Stimulated activated CD4-positive, alpha-beta T cell treated with anti-CD3 and anti-CD28 coated beads, Interleukin-15, amount 100 ng/mL, for 1 hour (primary cell): ENCODE data around the gene CRYL1.

Experiments used
- DNase-seq, 2 donors: peaks; one replicate each; pipeline ENCODE4 v3.0.0-alpha.2; 2020; ENCODE audit warnings: low read depth in 1 of 2, low spot score in 1 of 2

Gene CRYL1

DNA sequence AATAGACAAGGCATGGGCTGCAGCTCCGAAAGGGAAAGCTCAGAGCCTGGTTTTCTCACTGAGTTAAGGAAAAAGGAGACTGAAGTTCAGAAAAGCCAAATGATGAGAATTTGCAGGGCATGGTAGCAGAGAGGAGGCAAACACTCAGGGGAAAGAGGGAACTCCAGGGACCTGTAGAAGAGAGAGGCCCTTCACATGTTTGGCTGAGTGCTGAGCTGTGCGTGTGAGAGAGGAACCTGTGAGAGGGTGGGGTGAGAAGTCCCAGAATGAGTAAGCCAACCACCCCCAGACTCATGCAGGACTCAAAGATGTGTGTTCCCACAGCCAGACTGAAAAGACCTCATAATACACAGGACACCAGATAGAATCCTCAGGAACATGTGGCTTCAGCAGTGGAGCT is 2.8 kb upstream of the CRYL1 start:
- DNase-seq: no peak

DNA sequence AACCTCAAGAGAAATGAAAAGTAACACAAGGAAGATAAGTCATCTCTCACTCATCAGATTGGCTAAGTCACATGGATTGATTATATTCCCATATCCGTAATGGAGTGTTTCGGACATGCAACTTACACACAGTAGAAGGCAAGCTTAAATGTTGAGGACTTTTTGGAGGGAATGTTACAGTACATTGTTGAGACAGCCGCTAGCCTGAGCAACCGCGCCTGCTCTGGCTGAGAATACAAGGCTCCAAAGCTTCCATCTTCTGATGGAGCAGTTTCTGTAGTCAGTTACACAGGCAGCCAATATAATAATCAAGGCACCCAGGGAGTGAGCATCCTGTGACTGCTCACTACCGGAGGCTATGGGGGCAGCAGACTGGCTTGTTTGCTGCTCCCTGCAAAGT is 1.0 kb upstream of the CRYL1 start:
- DNase-seq: no peak

DNA sequence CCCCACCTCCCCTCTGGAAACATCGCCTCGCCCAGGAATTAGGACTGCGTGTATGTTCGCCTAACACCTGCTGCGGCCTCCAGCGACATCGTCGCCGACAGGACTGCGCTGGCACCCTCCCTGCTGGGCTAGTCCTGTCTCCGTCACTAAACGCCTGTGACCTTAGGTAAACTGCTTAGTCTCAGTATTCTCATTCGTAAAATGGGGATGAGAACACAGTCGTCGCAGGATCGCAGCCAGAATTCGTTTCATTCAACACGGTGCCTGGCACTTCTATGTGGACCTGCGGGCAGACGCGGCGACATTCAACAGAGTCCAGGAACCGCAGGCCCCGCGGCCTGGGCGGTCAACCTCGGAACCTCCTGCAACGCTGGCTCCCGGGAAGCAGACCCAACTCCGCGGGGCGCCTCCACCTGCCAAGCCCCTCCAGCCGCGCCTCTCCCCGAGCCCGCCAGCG is 485 bp downstream of the CRYL1 start:
- DNase-seq: no peak

DNA sequence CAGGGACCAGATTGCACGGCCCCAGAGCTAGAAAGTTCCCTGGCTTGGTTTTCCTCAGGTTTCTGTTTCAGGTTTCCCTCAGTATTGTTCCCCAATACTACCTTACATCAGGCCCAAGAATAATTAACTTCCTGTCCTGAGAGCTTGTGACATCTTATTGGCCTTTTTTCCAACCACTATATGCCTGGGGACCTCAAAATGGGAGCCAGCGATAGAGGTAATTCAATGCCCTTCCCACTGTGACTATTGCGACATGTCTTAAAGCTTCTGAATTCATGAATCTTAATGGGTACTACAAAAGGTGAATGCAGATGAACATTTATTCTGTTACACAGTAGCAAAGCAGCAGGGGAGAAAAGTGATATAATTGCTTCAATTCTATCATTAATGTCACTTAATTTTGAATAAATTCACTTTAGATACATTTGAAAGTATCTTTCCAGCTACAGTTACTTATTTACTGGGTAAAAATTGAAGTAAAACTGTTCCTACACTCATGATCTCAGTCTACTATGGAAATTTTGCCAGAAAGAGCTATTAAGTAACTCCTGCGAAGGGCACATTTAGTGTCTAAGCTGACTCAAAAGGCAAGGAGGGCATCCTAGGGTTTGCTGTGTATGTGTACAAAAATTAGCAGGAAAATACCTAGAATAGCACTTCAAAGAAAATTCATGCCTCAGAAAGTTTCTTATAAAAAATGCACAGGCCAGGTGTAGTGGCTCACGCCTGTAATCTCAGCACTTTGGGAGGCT is 4.1 kb downstream of the CRYL1 start:
- no peak for DNase-seq

DNA sequence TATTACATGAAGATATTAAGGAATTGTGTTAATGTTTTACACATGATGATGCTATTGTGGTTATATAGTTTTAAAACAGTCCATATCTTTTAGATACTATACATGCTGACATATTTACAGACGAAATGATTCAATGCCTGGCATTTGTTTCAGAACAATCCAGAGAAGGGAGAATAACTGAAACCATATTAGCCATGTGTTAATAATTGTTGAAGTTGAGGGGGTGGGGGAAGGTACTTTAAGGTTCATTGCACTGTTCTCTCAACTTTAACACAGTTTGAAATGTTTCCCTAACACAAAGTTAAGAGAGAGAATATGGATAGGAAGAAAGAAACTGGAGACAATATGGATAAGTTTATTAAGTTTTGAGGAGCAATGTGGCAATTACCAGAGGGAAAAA is 5.8 kb downstream of the CRYL1 start:
- DNase-seq: no peak

DNA sequence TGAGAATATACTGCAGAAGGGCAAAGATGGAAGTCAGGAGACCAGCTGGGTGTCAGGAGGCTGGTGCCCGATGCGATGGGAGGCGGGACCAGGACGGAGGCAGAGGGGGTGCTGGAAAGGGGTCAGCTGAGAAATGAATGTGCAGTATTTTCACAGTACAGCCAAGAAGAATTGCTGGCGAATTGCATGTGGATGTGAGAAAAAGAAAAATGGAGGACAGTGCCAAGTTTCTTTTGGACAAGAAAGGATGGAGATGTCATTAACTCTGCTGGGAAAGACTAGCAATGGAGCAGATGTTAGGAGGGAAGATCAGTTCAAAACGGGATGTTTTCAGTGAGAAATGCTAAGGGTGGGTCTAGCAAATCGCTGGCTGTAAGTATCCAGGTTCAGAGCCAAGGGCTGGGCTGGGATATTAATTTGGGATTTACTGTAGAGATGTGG is 7.0 kb downstream of the CRYL1 start:
- DNase-seq: no peak

DNA sequence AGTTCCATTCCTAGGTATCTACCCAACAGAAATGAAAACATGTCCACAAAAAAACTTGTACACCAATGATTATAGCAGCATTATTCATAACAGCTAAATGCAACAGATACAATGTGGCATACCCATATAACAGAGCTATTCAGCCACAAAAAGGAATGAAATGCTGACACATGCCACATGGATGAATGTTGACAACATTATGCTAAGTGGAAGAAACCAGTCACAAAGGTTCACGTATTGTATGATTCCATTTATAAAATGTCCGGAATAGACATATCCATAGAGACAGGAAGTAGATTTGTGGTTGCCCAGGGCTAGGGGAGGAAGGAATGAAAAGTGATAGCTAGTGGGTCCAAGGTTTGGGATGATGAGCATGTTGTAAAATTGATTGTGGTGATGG is 10.8 kb downstream of the CRYL1 start:
- DNase-seq: no peak

DNA sequence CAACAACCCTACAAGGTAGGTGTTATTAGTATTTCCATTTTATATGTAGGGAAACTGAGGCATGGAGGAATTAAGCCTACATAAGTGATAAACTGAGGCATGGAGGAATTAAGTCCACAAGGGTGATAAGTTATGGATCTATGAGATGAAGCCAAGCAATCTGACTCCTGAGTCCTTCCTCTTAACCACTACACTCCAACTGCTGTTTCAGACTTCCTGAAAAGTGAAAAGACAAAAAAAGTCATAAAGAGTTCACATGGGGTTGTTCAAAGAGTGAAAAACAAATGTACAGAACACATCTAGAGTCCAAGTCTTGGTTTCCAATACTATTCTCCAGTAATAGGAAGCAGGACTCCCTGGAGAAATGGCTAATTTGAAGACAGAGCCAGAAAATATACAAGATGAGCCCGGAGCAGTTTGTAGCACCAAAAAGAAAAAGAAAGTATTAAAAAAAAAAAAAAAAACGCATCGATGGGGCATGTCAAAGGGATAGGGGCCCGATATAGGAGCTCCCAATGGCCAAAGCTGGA is 12.1 kb downstream of the CRYL1 start:
- no peak for DNase-seq

DNA sequence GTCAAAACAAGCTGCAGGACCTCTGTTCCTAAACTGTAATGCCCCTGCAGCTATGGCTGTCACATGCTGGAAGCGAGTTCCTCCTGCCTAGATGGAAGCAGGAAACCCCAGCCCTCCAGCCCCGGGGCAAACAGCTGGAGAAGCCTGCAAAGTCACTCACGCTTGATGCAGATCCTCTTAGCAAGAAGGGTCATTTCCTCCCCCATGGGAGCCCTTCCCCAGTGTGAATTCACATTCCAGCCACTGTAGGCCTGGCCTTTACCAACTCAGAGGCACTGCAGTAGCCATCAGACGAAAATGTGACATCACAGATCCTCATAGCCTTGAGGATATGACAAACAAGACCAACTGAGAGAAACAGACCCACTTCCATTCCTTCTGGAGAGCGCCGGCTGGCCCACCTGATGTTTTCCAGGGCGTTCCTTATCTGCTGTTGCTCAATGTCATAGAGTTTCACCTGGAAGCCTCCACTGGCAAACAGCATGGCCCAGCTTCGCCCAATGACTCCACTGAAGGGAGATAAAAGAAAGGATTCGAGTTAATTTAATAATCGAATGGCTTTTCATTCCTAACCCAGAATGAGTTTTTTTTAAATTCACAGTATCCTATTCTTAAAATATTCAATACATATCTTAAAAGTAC is 13.5 kb downstream of the CRYL1 start:
- DNase-seq: no peak

DNA sequence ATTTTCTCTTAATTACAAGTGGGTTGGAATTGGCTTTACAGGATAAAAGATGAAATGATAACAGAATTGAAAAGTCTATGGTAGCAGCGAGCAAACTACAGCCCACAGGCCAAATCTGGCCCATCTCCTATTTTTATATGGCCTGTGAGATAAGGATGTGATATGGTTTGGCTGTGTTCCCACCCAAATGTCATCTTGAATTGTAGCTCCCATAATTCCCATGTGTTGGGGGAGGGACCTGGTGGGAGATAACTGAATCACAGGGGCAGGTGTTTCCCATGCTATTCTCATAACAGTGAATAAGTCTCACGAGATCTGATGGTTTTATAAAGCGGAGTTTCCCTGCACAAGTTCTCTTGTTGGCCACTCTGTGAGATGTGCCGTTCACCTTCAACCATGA is 19.0 kb downstream of the CRYL1 start:
- no peak for DNase-seq

DNA sequence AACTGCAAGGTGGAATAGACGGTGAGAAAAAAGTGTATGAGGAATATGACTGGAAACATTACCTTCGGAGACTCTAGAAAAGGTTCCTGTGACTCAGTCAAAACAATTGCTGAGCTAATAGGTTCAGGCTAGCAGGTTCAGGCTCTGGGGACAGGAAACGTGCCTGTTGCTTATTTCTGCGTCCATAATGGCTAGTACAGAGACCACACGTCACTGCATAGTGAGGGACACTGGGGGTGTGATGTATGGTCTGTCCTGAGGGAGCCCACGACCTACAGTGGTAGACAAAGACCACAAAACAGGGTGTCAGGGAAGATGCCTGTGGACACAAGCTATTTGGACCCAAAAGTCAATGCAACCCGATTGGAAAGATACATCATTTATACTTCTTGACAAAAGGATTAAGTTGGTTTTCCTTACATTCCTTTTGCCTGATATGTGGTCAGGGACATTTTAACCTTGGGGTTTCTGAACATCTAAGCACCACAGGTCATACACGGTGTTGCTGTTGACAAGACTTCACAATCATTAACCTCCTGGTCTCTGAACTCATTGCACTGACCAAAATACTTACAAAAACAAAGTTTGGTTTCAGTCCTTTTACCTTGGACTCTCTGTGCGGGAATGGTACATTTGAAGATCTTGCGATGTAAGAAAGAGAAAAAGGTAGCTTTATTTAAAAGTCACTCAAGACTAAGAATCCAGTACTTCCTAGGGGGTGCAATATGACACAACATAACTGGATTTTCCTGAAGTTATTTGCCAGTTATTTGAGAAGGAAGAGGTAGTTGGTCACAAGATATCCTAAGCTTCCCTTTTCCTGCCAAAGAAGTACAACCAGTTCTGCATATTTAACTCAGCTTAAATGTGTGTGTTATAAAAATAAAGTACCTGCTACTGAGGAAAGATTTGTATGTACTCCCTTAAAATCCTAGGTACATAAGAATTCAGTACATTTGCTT is 20.0 kb downstream of the CRYL1 start:
- no peak for DNase-seq

DNA sequence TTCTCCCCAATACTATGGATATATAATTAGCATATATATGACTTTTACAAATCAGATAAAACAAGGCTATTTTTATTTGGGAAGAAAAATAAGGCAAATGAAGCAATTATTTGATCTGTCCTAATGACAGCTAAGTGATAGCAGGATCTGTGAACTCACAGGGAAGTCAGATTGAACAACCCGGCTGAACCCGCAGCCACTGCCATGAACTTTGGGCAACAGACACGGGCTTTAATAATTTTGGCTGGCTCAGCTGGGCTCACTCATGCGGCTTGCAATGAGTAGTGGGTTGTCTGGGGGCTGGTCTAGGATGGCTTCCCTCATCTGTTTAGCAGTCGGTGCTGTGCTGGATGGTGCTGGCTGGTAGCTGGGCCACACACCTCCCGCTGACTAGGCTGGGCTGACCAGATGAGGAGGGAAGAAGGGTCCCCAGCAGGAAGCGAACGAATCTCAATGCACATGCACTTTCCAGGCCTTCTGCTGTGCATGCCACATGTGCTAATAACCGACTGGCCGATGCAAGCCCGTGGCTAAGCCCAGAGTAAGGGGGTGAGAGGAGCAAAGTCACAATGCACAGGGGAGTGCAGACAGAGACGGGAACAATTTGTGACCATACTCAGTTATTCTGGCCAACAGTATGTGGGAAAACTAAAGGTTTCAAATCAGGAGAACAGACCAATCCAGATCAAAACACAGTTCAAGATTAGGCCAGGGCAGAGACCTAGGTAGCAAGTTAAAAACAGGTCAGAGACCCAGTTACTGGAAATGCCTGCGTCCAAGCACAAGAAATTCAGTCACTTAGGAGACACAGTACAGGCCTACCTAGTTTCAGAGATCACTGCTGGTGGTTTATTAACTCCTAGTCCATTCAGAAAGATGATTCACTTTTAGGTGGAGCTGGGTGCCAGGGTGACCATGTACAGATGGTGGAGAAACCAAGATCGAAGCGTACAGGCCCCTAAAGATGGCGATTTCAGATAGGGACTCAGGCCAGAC is 22.3 kb downstream of the CRYL1 start:
- no peak for DNase-seq

DNA sequence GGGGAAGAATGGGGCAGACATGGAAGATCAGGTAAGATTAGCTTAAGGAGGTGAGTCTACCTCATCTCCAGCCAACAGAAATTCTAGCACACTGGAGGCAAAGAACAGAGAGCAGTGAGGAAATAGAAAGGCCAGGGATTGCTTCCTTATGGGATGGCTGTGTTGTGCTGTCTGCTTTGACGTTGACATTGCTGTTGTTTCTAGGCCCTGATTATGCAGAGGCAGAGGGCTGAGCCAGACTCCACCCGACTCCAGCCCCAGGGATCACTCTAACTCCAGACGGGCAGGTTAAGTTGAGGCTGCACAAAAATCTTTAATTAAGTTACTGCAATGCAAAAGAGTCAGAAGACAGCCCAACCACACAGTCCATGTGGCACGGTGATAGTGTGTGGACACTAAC is 24.1 kb downstream of the CRYL1 start:
- DNase-seq: no peak

DNA sequence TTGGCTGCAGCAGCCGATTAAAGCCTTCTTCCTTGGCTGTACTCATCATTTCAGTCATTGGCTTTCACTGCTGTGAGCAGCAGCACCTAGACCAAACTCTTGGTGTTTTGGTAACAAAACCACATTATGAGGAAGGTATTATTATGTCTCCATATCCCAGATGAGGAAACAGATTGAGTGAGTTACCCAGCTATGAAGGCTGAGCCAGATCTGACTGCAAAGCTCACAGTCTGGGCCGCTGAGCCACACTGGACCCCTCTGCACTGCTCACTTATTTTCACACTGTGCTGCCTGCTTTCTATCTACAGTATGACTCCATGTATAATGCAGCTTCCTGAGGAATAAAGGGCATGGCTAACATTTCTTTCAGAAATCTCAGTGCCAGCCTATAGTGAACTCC is 24.5 kb downstream of the CRYL1 start:
- no peak for DNase-seq

DNA sequence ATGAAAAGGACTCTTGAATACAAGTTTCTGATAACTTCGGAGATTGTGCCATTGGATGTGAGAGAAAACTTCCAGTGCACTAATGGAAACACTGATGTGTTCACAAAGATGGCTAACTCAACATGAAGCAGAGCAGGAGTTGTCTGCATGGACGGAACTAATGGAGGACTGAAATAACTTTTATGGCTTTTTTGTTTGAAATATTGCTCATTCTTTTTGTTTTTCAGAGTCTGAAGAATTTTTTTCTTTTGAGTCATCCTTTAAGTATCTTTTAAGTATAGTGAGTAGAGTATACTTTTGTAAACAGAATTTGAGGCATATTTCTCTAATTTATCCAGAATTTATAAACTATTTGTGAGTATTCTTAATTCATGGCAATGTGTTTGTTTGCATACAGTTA is 25.7 kb downstream of the CRYL1 start:
- no peak for DNase-seq

DNA sequence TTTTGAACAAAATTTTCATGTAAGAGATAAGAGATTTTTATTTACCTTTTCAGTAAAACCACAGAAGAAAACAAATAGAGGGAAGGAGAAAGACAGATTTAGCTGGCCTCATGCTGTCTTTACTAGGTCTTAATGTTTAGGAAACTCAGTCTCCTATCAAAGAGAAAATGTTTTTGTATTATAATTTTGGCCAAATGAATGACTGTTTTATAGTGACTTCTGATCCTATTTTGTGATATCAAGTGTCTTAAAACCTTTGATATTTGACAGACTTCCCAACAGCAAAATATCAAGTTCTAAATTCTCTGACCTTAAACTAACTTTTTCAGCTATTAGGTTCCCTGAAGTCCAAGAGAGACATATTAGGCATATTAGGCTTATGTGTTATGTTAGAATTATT is 27.0 kb downstream of the CRYL1 start:
- DNase-seq: no peak

DNA sequence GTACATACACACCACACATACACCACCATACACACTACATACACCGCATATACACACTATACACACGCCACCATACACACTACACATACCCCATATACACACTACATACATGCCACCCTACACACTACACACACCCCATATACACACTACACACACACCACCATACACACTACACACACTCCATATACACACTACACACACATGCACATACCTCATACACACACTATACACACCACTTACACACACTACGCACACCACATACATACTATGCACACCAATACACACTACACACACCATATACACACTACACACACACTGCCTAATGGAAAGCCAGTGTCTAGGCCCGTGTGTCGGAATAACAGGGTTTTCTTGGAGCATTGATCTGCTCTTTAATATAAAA is 27.5 kb downstream of the CRYL1 start:
- DNase-seq: no peak

DNA sequence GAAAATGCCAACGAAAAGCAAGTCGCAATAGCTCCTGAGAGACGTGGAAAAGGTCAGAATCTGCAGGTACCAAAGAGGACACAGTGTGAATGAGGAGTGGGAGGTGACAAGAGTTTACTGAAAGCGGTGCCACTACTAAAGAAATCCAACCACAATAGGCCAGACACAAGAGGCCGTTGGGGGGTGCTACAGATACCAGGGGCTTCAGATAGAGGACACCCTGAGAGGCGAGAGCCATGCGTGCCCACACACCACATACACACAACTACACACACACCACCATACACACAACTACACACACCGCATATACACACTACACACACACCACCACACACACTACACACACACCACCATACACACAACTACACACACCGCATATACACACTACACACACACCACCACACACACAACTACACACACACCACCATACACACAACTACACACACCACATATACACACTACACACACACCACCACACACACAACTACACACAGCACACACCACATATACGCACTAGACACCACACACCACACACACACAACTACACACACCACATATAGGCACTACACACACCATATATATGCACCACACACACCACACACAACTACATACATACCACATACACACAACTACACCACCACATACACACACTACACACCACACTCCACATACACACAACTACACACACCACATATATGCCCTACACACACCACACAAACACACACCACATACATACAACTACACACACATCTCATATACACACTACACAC is 28.5 kb downstream of the CRYL1 start:
- no peak for DNase-seq
